ENCODE measurements around the gene RAP1GAP2. TPM values are rescaled to one million over a fixed set of nuclear protein-coding genes. Genes with fewer than 3 reads are reported as not detected.
A peak's percentile ranks its signal among the peaks of the same experiment; 100 is the strongest.
"Not testable (repeated sequence)": the region's sequence is repeated elsewhere in the genome, so short reads cannot be mapped to it uniquely, and the experiment has no call there.

The RAP1GAP2 gene
- total RNA-seq, 1 donor from 2014 or later: 0.79 TPM

DNA sequence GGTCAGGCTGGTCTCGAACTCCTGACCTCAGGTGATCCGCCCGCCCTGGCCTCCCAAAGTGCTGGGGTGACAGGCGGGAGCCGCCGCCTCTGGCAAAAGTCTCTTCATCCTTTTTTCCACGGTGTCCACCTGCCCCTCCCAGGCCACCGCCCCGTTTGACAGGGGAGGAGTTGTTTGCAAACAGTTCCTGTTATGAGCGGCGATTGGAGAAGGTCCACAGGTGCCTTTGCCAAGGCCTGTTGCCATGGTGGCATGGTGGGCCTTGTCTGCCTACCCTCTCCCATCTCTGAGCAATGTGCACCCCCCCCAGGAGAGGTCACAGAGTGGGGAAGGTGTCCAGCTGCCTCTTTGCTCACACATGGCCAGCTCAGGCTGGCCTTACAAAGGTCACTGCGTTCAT lies 16.0 kb upstream of the RAP1GAP2 start:
- DNase-seq: no peak
- intact Hi-C loops (cut with micrococcal nuclease): no loop called here
- Mint-ChIP-seq H3K9me3 (no peaks in the 10 kb centered on the region), H3K4me1 (peaks cover 2% of the 10 kb centered on the region), H3K27me3 (peaks cover 25% of the 10 kb centered on the region), H3K27ac (no peak overlapping the region), H3K36me3 (ENCODE audit: low read depth) (no peaks in the 10 kb centered on the region), H3K4me3 (no peak overlapping the region)

GRCh38 chr17:2780931-2781454 lies 15.2 kb upstream of the RAP1GAP2 start:
- Mint-ChIP-seq H3K36me3 (ENCODE audit: low read depth) (no peaks in the 10 kb centered on the region), H3K4me1 (peaks cover 2% of the 10 kb centered on the region), H3K27me3 (peaks cover 18% of the 10 kb centered on the region), H3K4me3 (no peak overlapping the region), H3K27ac (no peak overlapping the region), H3K9me3 (no peaks in the 10 kb centered on the region)
- intact Hi-C loops (cut with micrococcal nuclease): no loop called here
- DNase-seq: no peak

- intact Hi-C loops (cut with micrococcal nuclease); DNase-seq; H3K4me1 Mint-ChIP-seq; H3K36me3 Mint-ChIP-seq (ENCODE audit: low read depth); H3K27ac Mint-ChIP-seq; H3K9me3 Mint-ChIP-seq; H3K4me3 Mint-ChIP-seq: not testable (repeated sequence)
- peaks cover 16% of the 10 kb centered on the region for H3K27me3 Mint-ChIP-seq
Observed at GRCh38 chr17:2781598-2781997, 14.6 kb upstream of the RAP1GAP2 start.

GRCh38 chr17:2782055-2782454 lies 14.2 kb upstream of the RAP1GAP2 start:
- H3K36me3 Mint-ChIP-seq (ENCODE audit: low read depth): no peaks in the 10 kb centered on the region
- no peak overlapping the region for H3K4me3 Mint-ChIP-seq
- peaks cover 13% of the 10 kb centered on the region for H3K27me3 Mint-ChIP-seq
- DNase-seq: no peak
- H3K9me3 Mint-ChIP-seq: no peaks in the 10 kb centered on the region
- H3K4me1 Mint-ChIP-seq: no peaks in the 10 kb centered on the region
- H3K27ac Mint-ChIP-seq: no peak overlapping the region
- intact Hi-C loops (cut with micrococcal nuclease): no loop called here

- intact Hi-C loops (cut with micrococcal nuclease): no loop called here
- DNase-seq: no peak
- no peak overlapping the region for H3K4me3 Mint-ChIP-seq
- no peak overlapping the region for H3K27ac Mint-ChIP-seq
- H3K27me3 Mint-ChIP-seq: peaks cover 5% of the 10 kb centered on the region
- no peaks in the 10 kb centered on the region for H3K9me3 Mint-ChIP-seq
- H3K4me1 Mint-ChIP-seq: no peaks in the 10 kb centered on the region
- no peaks in the 10 kb centered on the region for H3K36me3 Mint-ChIP-seq (ENCODE audit: low read depth)
Observed at GRCh38 chr17:2783310-2784030, 12.8 kb upstream of the RAP1GAP2 start.

GRCh38 chr17:2784864-2785263 lies 11.4 kb upstream of the RAP1GAP2 start:
- Mint-ChIP-seq H3K9me3 (no peaks in the 10 kb centered on the region), H3K27ac (no peak overlapping the region), H3K36me3 (ENCODE audit: low read depth) (no peaks in the 10 kb centered on the region), H3K27me3 (peaks cover 5% of the 10 kb centered on the region), H3K4me3 (no peak overlapping the region), H3K4me1 (no peaks in the 10 kb centered on the region)
- no peak for DNase-seq
- intact Hi-C loops (cut with micrococcal nuclease): loop anchor here (5.0 kb wide), 1 partner anchor 42 kb away; no protein-coding TSS in a partner anchor

DNA sequence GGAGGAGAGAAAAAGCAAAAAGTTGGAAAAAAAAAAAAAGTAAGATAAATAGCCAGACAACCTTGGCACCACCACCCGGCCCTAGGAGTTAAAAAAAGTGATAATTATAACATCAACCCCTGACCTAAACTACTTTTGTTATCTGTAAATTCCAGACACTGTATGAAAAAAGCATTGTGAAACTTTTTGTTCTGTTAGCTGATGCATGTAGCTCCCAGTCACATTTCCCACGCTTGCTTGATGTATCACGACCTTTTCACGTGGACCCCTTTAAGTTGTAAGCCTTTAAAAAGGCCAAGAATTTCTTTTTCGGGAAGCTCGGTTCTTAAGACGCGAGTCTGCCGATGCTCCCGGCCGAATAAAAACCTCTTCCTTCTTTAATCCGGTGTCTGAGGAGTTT lies 10.9 kb upstream of the RAP1GAP2 start:
- not testable (repeated sequence) for H3K36me3 Mint-ChIP-seq (ENCODE audit: low read depth); DNase-seq; H3K9me3 Mint-ChIP-seq; H3K4me3 Mint-ChIP-seq; H3K4me1 Mint-ChIP-seq; H3K27ac Mint-ChIP-seq; H3K27me3 Mint-ChIP-seq
- intact Hi-C loops (cut with micrococcal nuclease): loop anchor here (5.0 kb wide), 1 partner anchor 42 kb away; no protein-coding TSS in a partner anchor

DNA sequence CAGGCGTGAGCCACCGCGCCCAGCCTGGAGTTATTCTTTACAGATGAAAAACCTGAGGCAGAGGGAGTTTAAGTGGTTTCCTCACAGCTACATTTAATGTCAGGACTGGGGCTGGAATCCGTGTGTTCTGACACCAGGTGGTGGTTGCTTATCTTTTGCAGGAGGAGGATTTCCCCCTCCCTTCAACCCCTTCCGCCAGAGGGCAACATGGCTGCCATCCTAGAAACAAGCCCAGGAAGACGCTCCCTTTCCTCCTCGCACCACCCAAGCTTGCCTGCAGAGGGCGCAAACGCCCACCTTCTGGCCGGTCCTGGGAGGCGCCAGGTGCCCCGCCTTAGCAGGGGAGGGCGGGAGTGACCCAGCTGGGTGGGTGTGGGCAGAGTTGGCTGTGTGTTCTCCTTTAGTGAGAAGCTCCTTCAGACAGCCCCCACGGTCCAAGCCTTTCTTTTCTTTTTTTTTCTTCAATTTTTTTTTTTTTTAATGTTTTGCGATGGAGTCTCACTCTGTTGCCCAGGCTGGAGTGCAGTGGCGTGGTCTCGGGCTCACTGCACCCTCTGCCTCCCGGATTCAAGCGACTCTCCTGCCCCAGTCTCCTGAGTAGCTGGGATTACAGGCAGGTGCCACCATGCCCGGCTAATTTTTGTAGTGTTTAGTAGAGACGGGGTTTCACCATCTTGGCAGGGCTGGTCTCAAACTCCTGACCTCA lies 9.9 kb upstream of the RAP1GAP2 start:
- Mint-ChIP-seq H3K36me3 (ENCODE audit: low read depth) (no peaks in the 10 kb centered on the region), H3K4me1 (peaks cover 7% of the 10 kb centered on the region), H3K9me3 (no peaks in the 10 kb centered on the region), H3K27me3 (peaks cover 8% of the 10 kb centered on the region), H3K27ac (no peak overlapping the region), H3K4me3 (no peak overlapping the region)
- peak; percentile 98 for DNase-seq
- intact Hi-C loops (cut with micrococcal nuclease): loop anchor here (1.0 to 5.0 kb wide), 3 partner anchors 41 to 144 kb away; no protein-coding TSS in a partner anchor

DNA sequence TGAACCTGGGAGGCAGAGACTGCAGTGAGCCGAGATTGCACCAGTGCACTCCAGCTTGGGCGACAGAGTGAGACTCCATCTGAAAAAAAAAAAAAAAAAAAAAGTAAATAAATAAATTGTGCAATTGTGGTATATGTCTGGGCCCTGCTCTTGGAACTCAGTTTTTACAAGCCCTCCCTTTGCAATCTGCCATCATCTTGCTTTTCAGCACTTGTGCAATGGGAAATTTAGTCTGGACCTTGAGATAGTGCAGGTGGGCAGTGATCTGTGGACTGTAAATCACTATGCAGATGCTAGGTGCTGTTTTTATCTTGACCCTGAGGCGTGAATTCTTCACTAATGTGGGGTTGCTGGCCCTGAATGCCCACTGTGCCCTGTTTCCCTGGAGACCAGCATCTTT lies 6.5 kb upstream of the RAP1GAP2 start:
- Mint-ChIP-seq H3K4me1 (peaks cover 35% of the 10 kb centered on the region), H3K4me3 (no peak overlapping the region), H3K27me3 (peaks cover 14% of the 10 kb centered on the region), H3K9me3 (no peaks in the 10 kb centered on the region), H3K27ac (no peak overlapping the region), H3K36me3 (ENCODE audit: low read depth) (no peaks in the 10 kb centered on the region)
- intact Hi-C loops (cut with micrococcal nuclease): loop anchor here (5.0 kb wide), 1 partner anchor 38 kb away; no protein-coding TSS in a partner anchor
- no peak for DNase-seq

DNA sequence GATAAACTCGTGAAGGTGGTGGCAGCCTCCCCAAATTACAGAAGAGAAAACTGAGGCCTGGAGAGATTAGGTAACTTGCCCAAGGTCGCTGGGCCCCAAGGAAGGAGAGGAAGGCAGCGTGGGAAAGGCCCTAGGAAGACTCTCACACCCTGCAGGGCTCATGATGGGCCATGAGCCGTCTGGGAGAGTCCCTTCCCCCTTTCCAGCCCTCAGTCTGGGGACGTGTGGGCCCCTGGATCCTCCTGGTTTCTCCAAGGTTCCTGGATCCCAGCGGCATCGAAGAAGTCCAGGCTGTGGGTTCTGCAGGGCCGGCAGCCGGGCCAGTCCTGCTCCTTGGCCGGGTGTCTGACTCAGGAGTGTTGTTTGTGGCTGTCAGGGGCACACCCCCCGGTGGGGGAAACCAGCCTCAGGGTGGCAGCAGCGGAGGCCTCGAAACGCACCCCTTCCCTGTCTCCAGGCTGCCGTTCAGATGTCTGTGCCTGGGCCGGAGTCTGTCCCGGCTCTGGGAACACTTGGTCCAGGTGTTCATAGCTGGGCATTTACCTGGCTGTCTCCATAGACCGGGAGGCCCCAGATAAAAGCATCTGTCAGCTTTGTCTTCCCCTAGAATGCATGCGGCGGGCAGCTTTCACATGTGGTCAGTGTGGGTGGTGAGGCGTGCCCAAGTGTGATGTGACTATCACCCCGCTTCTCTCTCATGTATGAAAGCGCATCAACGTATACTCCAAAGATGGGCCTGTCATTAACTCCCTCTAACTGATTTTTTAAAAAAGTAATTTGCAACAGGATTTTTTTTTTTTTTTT lies 3.7 kb upstream of the RAP1GAP2 start:
- Mint-ChIP-seq H3K27me3 (peaks cover 17% of the 10 kb centered on the region), H3K4me3 (peak overlapping the region; percentile 39), H3K36me3 (ENCODE audit: low read depth) (no peaks in the 10 kb centered on the region), H3K4me1 (peaks cover 60% of the 10 kb centered on the region), H3K27ac (no peak overlapping the region), H3K9me3 (no peaks in the 10 kb centered on the region)
- intact Hi-C loops (cut with micrococcal nuclease): no loop called here
- DNase-seq: peak; percentile 77

- H3K27ac Mint-ChIP-seq: peak overlapping the region; percentile 13
- H3K9me3 Mint-ChIP-seq: no peaks in the 10 kb centered on the region
- H3K4me1 Mint-ChIP-seq: peaks cover 73% of the 10 kb centered on the region
- peaks cover 12% of the 10 kb centered on the region for H3K27me3 Mint-ChIP-seq
- peak overlapping the region; percentile 85 for H3K4me3 Mint-ChIP-seq
- peaks cover 6% of the 10 kb centered on the region for H3K36me3 Mint-ChIP-seq (ENCODE audit: low read depth)
- intact Hi-C loops (cut with micrococcal nuclease): no loop called here
- DNase-seq: peak; percentile 81
Observed at GRCh38 chr17:2794111-2794803, 2.0 kb upstream of the RAP1GAP2 start.

- DNase-seq: no peak
- Mint-ChIP-seq H3K4me1 (peaks cover 74% of the 10 kb centered on the region), H3K4me3 (peak overlapping the region; percentile 85), H3K9me3 (no peaks in the 10 kb centered on the region), H3K36me3 (ENCODE audit: low read depth) (peaks cover 9% of the 10 kb centered on the region), H3K27me3 (peaks cover 12% of the 10 kb centered on the region), H3K27ac (peak overlapping the region; percentile 25)
- intact Hi-C loops (cut with micrococcal nuclease): no loop called here
Observed at GRCh38 chr17:2795441-2796163, 636 bp upstream of the RAP1GAP2 start.

- no peak for DNase-seq
- H3K4me1 Mint-ChIP-seq: peaks cover 66% of the 10 kb centered on the region
- no peak overlapping the region for H3K27ac Mint-ChIP-seq
- peaks cover 15% of the 10 kb centered on the region for H3K36me3 Mint-ChIP-seq (ENCODE audit: low read depth)
- peaks cover 10% of the 10 kb centered on the region for H3K27me3 Mint-ChIP-seq
- H3K4me3 Mint-ChIP-seq: peak overlapping the region; percentile 85
- intact Hi-C loops (cut with micrococcal nuclease): no loop called here
- no peaks in the 10 kb centered on the region for H3K9me3 Mint-ChIP-seq
Observed at GRCh38 chr17:2797226-2797625, 988 bp downstream of the RAP1GAP2 start.
